Epithelial cell of esophagus (primary cell): Measurements from ENCODE around the gene RARS1.

Source experiments
- DNase-seq: peaks from one replicate; pipeline ENCODE4 v3.0.0; 2010; ENCODE audit warnings: low read depth
- H3K4me3 ChIP-seq: 2 replicates; pipeline ENCODE4 v1.5.1; 2011; ENCODE audit warnings: mild to moderate bottlenecking, low read length, control low read depth
- TF ChIP-seq, protein P1 (sequence below): IDR thresholded peaks from 2 replicates; pipeline ENCODE4 v1.5.1; 2011; ENCODE audit warnings: low read depth, mild to moderate bottlenecking, low read length, control low read depth, inconsistent platforms; ENCODE audit not compliant: insufficient read depth; ENCODE audit errors: missing control alignments

The RARS1 gene

DNA sequence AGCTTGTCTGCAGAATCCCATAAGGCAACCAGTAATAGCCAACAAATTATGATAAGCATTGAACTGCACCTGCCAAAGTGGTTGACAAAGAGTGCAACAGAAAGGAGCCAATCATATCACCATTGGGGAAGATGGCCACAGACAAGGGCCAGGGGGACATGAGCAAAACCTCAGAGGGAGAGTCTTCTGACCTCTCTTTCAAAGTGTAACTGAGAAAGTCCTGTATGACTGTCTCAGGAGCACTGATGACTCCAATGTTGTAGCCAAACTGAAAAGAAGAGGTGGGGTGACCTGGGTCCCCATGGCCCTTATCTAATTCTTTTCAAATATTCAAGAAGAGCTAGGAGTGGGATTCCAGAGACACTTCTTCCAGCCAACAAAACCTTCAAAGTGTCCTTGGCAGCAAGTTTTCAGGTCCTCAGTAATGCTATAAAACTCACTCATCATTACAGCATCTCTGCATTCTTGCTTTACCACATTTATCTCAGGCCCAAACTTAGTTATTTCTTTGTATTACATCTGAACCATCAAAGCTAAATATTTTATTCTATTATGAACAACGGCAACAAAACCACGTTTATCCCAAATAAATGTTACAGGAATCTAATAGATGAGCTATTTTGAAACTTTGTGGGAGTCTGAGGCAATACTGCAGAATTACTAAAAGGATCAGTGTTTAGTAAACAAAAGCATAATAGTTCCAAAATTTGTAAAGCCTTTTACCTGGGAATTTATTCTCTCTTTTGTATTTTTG is 67.3 kb downstream of the RARS1 start:
- TF ChIP-seq, protein P1, sequence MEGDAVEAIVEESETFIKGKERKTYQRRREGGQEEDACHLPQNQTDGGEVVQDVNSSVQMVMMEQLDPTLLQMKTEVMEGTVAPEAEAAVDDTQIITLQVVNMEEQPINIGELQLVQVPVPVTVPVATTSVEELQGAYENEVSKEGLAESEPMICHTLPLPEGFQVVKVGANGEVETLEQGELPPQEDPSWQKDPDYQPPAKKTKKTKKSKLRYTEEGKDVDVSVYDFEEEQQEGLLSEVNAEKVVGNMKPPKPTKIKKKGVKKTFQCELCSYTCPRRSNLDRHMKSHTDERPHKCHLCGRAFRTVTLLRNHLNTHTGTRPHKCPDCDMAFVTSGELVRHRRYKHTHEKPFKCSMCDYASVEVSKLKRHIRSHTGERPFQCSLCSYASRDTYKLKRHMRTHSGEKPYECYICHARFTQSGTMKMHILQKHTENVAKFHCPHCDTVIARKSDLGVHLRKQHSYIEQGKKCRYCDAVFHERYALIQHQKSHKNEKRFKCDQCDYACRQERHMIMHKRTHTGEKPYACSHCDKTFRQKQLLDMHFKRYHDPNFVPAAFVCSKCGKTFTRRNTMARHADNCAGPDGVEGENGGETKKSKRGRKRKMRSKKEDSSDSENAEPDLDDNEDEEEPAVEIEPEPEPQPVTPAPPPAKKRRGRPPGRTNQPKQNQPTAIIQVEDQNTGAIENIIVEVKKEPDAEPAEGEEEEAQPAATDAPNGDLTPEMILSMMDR = no peak
- no peak overlapping the region for H3K4me3 ChIP-seq
- no peak for DNase-seq

DNA sequence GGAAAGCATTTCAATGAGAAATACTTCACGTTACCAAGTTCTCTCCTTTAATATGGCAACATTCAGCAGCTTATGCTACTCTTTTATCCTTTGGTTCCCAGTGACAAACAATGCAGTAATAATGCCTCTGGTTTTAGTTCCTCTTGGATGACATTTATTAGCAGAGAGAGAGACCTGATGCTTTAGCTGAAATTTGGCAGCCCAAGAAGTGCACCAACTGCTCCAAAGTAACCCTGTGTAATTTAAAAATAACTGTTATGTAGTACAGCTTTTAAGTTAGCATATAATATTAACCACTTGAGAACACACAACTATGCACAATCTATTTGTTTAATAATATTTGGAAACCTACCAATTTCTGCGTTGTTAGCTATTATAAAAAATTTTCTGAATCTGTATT is 71.1 kb downstream of the RARS1 start:
- TF ChIP-seq, protein P1 = no peak
- H3K4me3 ChIP-seq = no peak overlapping the region
- DNase-seq = no peak

DNA sequence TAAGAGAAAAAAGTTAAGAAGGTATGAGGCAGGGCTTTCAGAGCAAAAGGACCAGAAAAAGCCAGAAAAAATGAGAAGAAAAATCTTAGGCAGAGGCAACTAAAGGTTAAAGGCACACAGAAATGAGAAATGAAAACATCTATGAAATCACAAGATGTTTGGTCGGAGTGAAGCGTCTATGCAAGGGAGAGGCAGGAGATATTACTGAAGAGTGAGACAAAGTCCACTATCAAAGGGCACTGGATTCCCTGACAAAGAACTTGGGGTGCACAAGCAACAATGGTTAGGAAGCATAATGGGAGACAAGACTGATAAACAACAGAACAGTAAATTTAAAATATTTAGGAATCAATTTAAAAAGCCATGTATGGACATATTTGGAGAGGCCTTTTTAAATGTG is 76.0 kb downstream of the RARS1 start:
- TF ChIP-seq, protein P1 = no peak

DNA sequence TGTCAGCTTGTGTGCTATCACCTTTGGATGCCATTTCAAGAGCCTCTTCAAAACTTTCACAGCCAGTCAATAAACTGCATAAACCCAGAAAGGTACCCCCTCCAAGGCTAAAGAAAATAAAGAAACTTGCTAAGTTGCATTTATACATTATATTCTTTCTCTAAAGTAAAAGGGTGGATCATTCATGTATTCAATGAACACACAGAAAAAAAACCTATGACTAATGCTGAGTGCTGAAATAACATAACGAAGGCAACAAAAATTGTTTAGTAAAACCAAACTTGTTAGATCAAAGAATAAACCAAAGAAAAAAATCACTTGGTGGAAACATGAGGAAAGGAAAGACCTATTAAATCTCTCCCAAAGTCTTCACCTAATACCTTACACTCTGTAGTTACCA is 77.7 kb downstream of the RARS1 start:
- no peak overlapping the region for H3K4me3 ChIP-seq
- no peak for DNase-seq
- TF ChIP-seq, protein P1 = no peak

More for the DNA sequence above, 76.0 kb downstream of the RARS1 start:
- no peak overlapping the region for H3K4me3 ChIP-seq
- DNase-seq = no peak

DNA sequence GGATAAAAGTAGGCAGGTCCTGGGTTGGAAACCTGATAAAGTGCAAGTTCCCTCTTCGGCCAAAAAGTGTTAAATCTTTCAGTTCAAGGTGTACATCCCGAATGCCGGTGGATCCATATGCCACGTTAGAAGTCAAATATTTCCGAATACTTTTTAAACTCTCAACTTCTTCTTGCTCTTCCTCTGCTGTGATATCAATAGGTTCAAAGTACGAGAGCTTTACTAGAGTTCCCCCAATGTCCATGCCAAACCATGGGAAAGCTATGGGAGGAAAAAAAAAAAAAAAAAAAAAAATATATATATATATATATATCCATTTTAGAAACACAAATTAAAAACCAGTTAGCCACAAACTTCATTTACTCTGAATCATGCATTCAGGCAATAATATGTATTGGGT is 82.5 kb downstream of the RARS1 start:
- H3K4me3 ChIP-seq = no peak overlapping the region
- DNase-seq = no peak
- TF ChIP-seq, protein P1 = no peak
